Measurements from ENCODE around the gene GNPNAT1. TPM values are rescaled to one million over a fixed set of nuclear protein-coding genes. Genes with fewer than 3 reads are reported as not detected.

The GNPNAT1 gene
- 10 to 100 TPM; 19.9 to 33.1 (median 21.4) TPM for total RNA-seq
- long read RNA-seq, donor 1, transcript GNPNAT1-201 (6 exons, 3,860 nt) = major isoform, 9 of 12 reads
- long read RNA-seq, donor 1, partial matches to known transcripts = 0 of 12 reads
- long read RNA-seq, donor 1, other reads (novel, unspliced or antisense) = 3 of 12 reads
- long read RNA-seq, donor 2, transcript GNPNAT1-201 (6 exons, 3,860 nt) = major isoform, 19 of 24 reads
- long read RNA-seq, donor 2, partial matches to known transcripts = 0 of 24 reads
- long read RNA-seq, donor 2, other reads (novel, unspliced or antisense) = 4 of 24 reads

DNA sequence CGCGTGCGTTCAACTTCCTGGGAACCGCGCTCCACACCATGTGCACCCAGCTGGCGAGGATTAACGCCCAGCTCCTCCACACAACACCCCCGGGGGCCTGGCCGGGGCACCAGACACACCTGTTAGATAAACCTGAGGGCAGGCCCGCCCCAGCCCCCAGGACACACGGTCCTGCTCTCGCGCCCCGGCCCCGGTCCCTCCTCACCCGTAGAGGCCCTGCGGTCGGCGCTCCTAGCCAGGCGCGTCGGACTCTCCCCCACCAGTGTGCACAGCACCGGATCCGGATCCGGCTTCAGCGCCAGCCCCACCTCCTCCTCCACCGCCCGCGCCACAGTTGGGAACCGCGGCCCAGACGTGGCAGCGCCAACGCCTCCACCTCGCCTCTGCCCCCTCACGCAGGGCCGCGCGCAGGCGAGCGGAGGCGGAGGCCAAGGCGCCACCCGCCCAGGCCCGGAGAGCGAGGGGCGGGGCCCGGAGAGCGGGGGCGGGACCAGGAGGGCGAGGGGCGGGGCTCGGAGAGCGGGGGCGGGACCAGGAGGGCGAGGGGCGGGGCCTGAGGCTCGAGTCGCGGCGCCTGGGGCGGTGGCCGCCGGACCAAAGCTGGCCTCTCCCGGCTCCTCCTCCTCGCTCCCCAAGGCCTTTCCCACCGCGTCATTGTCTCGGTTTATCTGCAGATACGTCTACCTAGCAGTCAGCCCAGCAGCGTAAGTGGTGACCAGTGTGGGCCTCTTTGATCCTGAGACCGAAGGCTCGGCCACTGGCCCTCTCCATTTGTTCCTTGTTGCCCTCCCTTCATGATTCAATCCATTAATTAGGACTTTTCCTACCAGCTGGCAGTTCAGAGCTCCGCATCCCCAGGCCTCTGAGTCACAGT, at the start of gene GNPNAT1:
Gene GNPNAT1 (minus strand): TSS at position 385 of the 874 bp plus-strand sequence. CDS start 6,957 bp downstream, outside the sequence.
- peak; percentile 84 to 94 (median 94) for DNase-seq
- TF ChIP-seq, protein P1, sequence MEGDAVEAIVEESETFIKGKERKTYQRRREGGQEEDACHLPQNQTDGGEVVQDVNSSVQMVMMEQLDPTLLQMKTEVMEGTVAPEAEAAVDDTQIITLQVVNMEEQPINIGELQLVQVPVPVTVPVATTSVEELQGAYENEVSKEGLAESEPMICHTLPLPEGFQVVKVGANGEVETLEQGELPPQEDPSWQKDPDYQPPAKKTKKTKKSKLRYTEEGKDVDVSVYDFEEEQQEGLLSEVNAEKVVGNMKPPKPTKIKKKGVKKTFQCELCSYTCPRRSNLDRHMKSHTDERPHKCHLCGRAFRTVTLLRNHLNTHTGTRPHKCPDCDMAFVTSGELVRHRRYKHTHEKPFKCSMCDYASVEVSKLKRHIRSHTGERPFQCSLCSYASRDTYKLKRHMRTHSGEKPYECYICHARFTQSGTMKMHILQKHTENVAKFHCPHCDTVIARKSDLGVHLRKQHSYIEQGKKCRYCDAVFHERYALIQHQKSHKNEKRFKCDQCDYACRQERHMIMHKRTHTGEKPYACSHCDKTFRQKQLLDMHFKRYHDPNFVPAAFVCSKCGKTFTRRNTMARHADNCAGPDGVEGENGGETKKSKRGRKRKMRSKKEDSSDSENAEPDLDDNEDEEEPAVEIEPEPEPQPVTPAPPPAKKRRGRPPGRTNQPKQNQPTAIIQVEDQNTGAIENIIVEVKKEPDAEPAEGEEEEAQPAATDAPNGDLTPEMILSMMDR (IDR thresholded peaks at IDR 0.05) = no peak
- H3K4me3 ChIP-seq = peak within 1 kb of the TSS; percentile 20
- intact Hi-C loops (cut with DNase I, micrococcal nuclease) = no loop called here
- peak; percentile 97 for ATAC-seq
- peaks cover 9% of the 10 kb centered on the region for H3K4me1 ChIP-seq (ENCODE audit: low read depth)
- no peaks in the 10 kb centered on the region for H3K36me3 ChIP-seq (ENCODE audit: low read depth)
- no peaks in the 10 kb centered on the region for H3K9me3 ChIP-seq

DNA sequence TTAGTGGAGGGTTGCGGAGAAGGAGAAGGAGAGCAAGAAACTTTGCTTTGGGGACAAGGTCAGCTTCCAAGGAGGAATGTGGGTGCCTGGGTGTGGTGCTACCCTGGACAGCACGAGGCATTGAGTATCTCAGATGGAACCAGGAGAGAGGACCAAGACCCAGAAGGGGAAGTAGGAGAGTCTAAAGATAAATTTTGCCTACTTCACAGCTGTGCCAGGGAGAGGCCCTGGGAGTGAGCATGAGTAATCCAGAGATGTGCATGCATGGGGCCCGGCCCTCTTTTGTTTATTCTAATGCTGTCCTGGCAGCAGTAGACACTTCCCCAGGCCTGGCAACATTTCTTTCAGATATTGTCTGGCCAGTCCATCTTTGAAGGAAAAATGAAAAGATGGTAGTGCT, 49.5 kb upstream of the GNPNAT1 start:
- ATAC-seq (peak; percentile 44), DNase-seq (no peak)
- Histone ChIP-seq H3K4me3 (no peak overlapping the region), H3K4me1 (ENCODE audit: low read depth) (no peaks in the 10 kb centered on the region), H3K9me3 (no peaks in the 10 kb centered on the region), H3K36me3 (ENCODE audit: low read depth) (no peaks in the 10 kb centered on the region)
- TF ChIP-seq, protein P1 (IDR thresholded peaks at IDR 0.05) = no peak
- intact Hi-C loops (cut with DNase I, micrococcal nuclease) = no loop called here

DNA sequence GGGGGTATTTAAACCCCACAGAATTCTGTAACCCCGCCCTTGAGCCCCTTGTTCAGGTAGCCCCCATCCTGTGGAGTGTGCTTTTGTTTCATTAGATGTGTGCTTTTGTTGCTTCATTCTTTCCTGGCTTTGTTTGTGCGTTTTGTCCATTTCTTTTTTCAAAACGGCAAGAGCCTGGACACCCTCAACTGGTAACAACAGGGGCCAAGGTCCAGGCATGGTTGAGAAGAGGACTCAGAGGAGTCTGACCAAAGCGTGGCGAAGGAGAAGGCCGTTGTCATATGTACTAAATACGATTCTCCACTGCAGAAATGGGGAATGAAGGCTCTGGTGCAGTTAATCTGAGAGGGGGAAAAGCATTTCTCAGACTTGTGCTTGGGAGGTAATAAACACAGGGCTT, 46.0 kb upstream of the GNPNAT1 start:
- no peaks in the 10 kb centered on the region for H3K36me3 ChIP-seq (ENCODE audit: low read depth)
- no peaks in the 10 kb centered on the region for H3K4me1 ChIP-seq (ENCODE audit: low read depth)
- intact Hi-C loops (cut with DNase I, micrococcal nuclease) = no loop called here
- H3K4me3 ChIP-seq = no peak overlapping the region
- ATAC-seq (no peak), DNase-seq (no peak)
- TF ChIP-seq, protein P1 (IDR thresholded peaks at IDR 0.05) = no peak
- no peaks in the 10 kb centered on the region for H3K9me3 ChIP-seq

DNA sequence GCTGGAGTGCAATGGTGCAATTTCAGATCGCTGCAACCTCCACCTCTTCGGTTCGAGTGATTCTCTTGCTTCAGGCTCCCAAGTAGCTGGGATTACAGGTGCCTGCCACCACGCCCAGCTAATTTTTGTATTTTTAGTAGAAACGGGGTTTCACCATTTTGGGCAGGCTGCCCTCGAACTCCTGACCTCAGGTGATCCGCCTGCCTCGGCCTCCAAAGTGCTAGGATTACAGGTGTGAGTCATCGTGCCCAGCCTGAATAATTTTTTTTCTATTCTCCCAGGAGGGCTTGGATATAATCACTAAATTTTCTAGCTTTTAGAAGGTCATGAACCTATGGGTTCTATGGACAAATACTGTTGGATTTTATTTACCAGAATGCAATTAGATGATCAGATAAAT, 44.7 kb upstream of the GNPNAT1 start:
- no peaks in the 10 kb centered on the region for H3K36me3 ChIP-seq (ENCODE audit: low read depth)
- H3K9me3 ChIP-seq = no peaks in the 10 kb centered on the region
- intact Hi-C loops (cut with DNase I, micrococcal nuclease) = no loop called here
- no peak for DNase-seq
- H3K4me1 ChIP-seq (ENCODE audit: low read depth) = no peaks in the 10 kb centered on the region
- TF ChIP-seq, protein P1 (IDR thresholded peaks at IDR 0.05) = no peak
- no peak overlapping the region for H3K4me3 ChIP-seq
- ATAC-seq = no peak

DNA sequence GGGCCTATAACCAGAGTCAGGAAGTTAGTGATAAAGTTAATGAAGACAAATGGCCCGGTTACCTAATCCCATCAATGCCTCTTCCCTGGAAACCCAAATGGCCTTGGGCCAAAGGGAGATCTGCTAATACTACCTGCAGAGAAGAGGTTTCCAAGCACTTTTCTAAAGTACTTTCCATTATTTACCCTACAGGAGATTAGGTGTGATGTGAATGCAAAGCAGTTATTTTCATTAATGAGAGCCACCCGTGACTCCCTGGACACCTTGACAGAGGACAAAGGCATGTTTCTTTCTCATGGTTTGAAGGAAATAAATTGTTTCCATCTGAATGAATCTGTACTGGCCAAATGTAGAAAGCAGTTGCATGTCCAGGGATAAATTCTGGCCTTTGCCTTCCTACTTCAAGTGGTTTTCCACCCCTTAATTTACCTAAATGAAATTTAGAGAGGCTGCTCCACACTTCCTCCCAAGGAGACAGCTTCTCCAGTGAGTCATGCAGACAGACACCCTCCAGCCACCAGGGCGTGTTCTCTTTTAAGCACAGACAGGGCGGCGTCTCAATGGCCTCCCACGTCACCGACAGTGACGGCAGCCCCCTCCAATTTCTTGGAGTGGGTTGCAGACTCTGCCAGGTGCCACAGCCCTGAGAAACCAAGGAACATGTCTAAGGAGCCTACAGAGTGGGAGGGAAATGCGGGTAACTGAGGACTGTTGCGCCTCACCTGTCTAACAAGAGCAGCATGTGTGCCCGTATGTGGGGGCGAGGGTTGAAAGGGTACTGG, 43.9 kb upstream of the GNPNAT1 start:
- no peaks in the 10 kb centered on the region for H3K4me1 ChIP-seq (ENCODE audit: low read depth)
- no peak for ATAC-seq
- DNase-seq = no peak

More for the DNA sequence above, 43.9 kb upstream of the GNPNAT1 start:
- Histone ChIP-seq H3K36me3 (ENCODE audit: low read depth) (no peaks in the 10 kb centered on the region), H3K4me3 (no peak overlapping the region), H3K9me3 (no peaks in the 10 kb centered on the region)
- intact Hi-C loops (cut with DNase I, micrococcal nuclease) = no loop called here
- TF ChIP-seq, protein P1 (IDR thresholded peaks at IDR 0.05) = no peak

Measured in mucosa of descending colon (tissue), 3 donors.